ENCODE data around the gene KLK11.
"Not testable (repeated sequence)": the region's sequence is repeated elsewhere in the genome, so short reads cannot be mapped to it uniquely, and the experiment has no call there.

Gene KLK11

DNA sequence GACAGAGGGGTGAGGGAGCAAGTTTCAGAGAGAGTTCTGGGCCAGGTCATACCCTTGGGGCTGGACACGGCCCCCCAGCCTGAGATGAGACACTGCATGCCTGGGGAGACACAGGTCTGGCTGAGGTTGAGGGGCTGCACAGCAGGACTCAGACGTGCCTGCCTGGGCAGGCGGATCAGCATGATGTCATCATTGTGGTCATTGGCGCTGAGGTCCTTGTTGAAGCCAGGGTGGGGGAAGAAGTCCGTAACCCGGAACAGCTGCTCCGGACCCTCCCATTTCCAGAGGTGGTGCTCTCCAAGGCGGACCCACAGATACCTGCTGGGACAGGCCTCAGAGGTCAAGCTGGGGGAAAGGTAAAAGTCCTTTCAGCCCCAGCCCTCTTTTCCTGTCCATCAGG is 20.0 kb downstream of the KLK11 start:
- in situ Hi-C loops (cut with MboI; ENCODE audit: low sequenced_read_pairs): no loop called here

DNA sequence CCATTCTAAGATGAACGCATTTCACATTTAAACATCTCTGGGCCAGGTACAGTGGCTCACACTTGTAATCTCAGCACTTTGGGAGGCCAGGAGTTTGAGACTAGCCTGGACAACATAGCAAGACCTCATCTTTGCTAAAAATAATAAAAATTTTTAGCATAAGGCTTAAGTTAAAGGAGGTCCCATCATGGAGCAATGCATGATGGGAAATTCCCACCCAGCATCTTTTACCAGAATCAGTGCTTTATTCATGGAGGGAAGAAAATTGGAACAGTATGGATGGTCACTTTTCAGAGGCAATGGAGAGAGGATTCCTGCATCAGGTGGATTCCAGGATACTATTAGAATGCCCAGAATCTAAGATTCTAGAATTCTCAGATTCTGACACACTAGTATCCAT is 21.2 kb downstream of the KLK11 start:
- in situ Hi-C loops (cut with MboI; ENCODE audit: low sequenced_read_pairs): no loop called here

DNA sequence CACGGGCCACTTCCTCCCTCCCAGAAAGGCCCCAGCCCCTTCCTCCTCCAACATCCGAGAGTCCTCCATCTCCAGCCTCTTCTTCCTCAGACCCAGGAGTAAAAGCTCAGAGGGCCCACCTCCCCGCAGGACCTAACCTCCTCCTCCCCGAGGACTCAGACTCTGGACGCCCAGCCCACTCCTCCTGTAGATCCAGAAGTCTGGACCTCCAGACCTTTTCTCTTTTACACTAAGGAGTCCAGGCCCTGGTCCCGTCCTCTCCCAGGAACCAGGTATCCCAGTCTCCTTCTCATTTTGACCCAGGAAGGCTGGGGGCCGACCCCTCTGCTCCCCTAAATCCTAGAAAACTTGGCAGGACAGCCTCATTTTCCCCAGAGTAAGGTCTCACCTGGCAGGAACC is 23.1 kb downstream of the KLK11 start:
- in situ Hi-C loops (cut with MboI; ENCODE audit: low sequenced_read_pairs): no loop called here

GRCh38 chr19:51002542-51003311 is 23.7 kb downstream of the KLK11 start:
- in situ Hi-C loops (cut with MboI; ENCODE audit: low sequenced_read_pairs): no loop called here

GRCh38 chr19:51002089-51002532 is 24.3 kb downstream of the KLK11 start:
- in situ Hi-C loops (cut with MboI; ENCODE audit: low sequenced_read_pairs): no loop called here

- in situ Hi-C loops (cut with MboI; ENCODE audit: low sequenced_read_pairs): no loop called here
Measured at GRCh38 chr19:51001515-51001914, 24.9 kb downstream of the KLK11 start, which contains the start of gene KLK8. TSS of gene KLK8 (minus strand) at chr19:51001604. CDS start at chr19:51001167, 437 bp downstream.

- in situ Hi-C loops (cut with MboI; ENCODE audit: low sequenced_read_pairs): no loop called here
Measured at GRCh38 chr19:51000981-51001380, 25.4 kb downstream of the KLK11 start.

- in situ Hi-C loops (cut with MboI; ENCODE audit: low sequenced_read_pairs): no loop called here
Measured at GRCh38 chr19:51000426-51000825, 26.0 kb downstream of the KLK11 start.

DNA sequence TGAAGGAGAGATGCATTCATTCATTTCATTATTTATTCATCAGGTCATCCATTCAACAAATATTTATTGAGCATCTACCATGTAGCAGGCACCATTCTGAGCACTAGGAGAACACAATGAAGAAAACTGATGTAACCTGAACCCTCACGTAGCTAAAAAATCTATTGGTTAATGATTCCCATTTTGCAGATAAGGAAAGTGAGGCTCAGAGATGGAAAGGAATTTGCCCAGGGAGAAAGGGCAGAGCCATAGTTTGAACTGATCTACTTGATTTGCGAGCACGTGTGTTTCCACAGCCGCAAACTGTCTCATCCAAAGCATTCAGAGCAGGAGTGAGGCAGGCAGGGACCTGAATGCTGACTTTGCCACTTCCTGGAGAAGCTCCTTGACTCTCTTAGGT is 27.7 kb downstream of the KLK11 start:
- in situ Hi-C loops (cut with MboI; ENCODE audit: low sequenced_read_pairs): no loop called here

- in situ Hi-C loops (cut with MboI; ENCODE audit: low sequenced_read_pairs): no loop called here
Measured at GRCh38 chr19:50998061-50998460, 28.4 kb downstream of the KLK11 start.

DNA sequence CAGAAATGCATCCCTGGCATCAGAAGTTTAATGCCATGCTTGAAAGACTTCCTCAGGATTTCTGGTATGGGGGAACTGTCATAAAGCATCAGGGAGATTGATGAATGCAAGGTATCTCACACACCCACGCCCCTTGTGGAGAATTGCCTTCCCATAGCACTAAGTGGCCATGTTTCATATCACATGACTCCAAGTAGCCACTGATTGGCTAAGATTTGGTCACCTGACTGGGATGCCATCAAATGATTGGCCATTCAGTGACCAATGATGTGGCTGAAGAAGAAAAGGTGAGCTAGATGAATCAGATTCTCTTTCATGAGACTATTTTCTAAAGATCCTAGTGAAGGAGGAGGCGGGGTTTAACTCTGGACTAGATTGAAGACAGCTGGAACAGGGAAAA is 32.3 kb downstream of the KLK11 start:
- in situ Hi-C loops (cut with MboI; ENCODE audit: low sequenced_read_pairs): no loop called here

DNA sequence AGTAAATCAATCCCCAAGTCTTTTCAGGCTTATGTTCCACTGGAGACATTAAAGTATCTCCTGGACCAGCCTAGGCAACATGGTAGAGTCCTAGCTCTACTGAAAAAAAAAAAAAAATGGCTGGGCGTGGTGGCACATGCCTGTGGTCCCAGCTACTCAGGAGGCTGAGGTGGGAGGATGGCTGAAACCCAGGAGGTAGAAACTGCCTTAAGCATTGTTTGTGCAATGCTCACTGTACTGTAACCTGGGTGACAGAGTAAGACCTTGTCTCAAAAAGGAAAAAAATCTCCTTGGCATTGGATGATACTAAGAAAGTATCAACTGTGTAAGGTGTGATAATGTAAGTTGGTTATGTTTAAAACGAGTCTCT is 33.8 kb downstream of the KLK11 start:
- in situ Hi-C loops (cut with MboI; ENCODE audit: low sequenced_read_pairs): no loop called here

DNA sequence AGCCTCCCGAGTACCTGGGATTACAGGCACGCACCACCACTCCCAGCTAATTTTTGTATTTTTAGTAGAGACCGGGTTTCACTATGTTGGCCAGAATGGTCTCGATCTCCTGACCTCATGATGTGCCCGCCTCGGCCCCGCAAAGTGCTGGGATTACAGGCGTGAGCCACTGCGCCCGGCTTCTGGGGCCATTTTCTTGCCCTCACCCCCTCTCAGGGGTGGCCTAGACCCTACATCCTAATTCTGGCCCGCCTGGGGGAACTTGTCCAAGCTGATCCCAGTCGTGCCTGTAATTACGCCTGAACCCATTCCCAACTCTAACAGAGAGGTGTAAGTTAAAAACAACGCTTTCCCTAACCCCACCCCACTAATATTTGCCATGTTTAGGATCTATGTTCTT is 42.0 kb downstream of the KLK11 start:
- in situ Hi-C loops (cut with MboI; ENCODE audit: low sequenced_read_pairs): not testable (repeated sequence)

- in situ Hi-C loops (cut with MboI; ENCODE audit: low sequenced_read_pairs): no loop called here
Measured at GRCh38 chr19:50983625-50984292, 42.7 kb downstream of the KLK11 start, which contains the start of gene KLK7. TSS of gene KLK7 (minus strand) at chr19:50983917. CDS start at chr19:50982399, 1,518 bp downstream.

DNA sequence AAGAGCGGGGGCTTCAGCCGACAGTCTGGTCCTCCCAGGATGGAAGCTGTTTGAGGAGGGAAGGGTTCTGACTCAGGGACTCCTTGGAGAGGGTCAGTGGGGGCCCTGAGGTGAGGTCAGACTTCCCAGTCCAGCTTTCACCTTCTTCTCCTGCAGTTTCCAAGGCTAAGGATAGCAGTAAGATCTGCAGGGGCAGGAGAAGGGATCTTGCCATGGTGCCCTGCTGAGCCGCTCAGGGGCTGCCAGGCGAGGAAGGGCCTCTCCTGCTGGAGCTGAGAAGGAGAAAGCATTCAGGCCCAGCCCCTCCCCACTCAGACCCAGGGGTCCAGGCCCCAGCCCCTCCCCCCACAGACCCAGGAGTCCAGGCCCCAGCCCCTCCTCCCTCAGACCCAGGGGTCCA is 44.2 kb downstream of the KLK11 start:
- in situ Hi-C loops (cut with MboI; ENCODE audit: low sequenced_read_pairs): no loop called here

DNA sequence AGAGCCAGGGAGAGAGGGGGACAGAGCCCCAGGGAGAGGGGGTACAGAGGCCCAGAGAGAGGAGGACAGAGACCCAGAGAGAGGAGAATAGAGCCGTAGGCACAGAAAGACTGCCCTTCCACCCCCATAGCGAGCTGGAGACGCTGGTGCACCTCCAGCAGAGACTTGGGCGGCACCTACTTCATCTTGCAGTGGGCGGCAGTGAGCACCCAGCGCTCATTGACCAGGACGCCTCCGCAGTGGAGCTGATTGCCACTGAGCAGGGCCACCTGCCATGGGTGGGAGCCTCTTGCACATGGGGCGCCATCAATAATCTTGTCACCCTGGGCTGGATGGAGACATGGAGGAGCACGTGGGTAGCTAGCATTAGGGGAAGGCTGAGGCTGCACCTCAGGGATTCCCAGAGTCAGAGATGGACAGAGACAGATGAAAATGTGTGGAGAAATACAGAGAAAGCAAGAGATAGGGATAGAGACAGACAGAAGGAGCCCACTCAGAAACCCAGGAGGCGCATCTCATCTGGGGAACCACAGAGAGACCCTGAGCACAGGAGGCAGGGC is 44.7 kb downstream of the KLK11 start:
- in situ Hi-C loops (cut with MboI; ENCODE audit: low sequenced_read_pairs): no loop called here

GRCh38 chr19:50980208-50980607 is 46.2 kb downstream of the KLK11 start:
- in situ Hi-C loops (cut with MboI; ENCODE audit: low sequenced_read_pairs): no loop called here

DNA sequence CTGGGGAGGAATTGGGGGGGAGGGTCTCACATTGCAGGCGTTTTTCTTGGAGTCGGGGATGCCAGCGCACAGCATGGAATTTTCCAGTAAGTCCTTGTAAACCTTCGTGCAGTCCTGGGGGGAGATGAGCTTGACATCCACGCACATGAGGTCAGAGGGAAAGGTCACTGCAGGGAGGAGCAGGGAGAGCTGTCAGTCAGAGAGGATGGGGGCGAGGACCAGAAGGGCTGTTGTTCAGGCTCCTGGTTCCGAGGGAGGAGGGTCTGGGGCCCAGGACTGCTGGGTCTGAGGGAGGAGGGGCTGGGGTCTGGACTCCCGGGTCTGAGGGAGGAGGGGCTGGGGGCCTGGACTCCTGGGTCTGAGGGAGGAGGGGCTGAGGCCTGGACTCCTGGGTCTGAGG is 46.7 kb downstream of the KLK11 start:
- in situ Hi-C loops (cut with MboI; ENCODE audit: low sequenced_read_pairs): no loop called here

DNA sequence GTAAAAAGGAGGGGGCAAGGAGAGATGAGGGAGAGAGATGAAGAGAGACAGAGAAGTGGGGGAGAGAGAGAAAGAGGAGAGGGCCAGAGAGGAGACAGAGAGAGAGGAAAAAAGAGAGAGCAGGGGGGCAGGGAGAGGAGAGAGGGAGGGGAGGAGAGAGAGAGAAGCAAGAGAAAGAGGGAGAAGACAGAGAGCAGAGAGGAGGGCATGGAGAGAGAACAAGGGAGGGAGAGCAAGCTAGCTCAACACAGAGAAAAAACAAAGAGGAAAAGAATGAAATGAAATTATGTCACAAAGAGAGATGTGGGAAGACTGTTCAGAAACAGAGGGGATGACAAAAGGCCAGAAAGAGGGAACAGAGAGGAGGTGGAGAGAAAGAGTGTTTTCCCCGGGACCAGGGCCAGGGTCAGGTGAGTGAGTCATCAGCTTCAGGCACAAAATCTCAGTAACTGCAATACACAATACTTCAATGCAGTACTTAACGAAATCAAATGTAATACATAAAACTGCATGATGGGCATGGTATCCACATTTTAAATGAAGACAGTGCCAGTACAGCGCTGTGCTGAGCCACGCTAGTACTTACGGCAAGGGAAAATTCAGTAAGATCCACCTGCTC is 47.5 kb downstream of the KLK11 start:
- in situ Hi-C loops (cut with MboI; ENCODE audit: low sequenced_read_pairs): no loop called here

GRCh38 chr19:50977626-50978025 is 48.8 kb downstream of the KLK11 start:
- in situ Hi-C loops (cut with MboI; ENCODE audit: low sequenced_read_pairs): no loop called here

DNA sequence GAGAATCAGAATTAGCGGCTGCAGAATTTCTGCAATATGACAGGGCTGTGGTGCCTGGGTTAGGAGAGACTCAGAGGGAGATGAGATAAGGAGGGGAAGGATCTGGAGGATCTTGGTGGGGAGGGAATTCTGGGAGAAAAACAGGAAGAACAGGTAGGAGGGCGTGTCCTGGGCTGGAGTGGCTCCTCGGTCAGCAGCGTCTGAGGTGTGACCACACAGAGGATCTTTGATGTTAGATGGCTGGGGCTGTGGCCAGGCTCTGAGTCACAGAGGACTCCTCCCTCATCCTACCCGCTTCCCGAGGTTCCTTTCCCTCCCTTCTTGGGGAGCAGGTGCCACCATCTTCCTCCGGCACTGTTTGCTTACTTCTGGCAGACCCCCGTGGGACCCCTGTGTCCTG is 50.6 kb downstream of the KLK11 start:
- in situ Hi-C loops (cut with MboI; ENCODE audit: low sequenced_read_pairs): no loop called here
